ENCODE data around the gene OSBPL8. TPM values are rescaled to one million over a fixed set of nuclear protein-coding genes. Genes with fewer than 3 reads are reported as not detected.

Gene OSBPL8
- total and polyA plus RNA-seq, 2 of the 8 experiments (the other 6 are each of a cell fraction or from before 2014, with no cell fraction given), result 10.9 to 81.1 TPM

DNA sequence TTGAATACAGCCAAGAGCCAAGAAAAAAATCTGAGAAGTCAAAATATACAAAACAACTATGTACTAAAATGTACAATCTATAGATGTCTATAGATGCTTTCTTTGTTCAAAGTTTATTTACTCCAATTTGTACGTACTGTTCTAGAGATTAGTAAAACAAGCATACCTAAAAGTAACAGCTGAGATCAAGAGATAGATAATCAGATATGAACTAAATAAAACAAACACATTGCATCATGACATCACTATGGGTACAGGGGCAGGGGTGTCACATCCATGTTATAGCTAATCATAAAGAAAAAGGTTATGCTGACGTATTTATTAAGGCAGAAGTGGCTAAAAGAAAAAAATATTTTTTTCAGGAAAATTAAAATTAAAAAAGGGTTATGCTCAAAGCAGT, 139.3 kb downstream of the OSBPL8 start:
- Histone ChIP-seq H4K5ac (ENCODE audit: insufficient read length, low read depth, low read length) (no peak overlapping the region), H3K27ac (ENCODE audit: low read depth, low read length) (no peak overlapping the region)
- TF ChIP-seq CEBPB (IDR thresholded peaks at IDR 0.05; ENCODE audit: low read depth, low read length) (no peak), TAF1 (IDR thresholded peaks at IDR 0.05; ENCODE audit: low read depth, low read length) (no peak), JUN (IDR thresholded peaks at IDR 0.05; ENCODE audit: low read depth, low read length) (no peak), TAF7 (optimal IDR thresholded peaks at IDR 0.05; ENCODE audit: borderline replicate concordance, low read depth, low read length) (no peak), SIX5 (IDR thresholded peaks at IDR 0.05; ENCODE audit: low read depth, low read length) (no peak), CHD1 (IDR thresholded peaks at IDR 0.05; ENCODE audit: low read depth, low read length) (no peak)

More for the DNA sequence above, 139.3 kb downstream of the OSBPL8 start:
- Histone ChIP-seq H2BK12ac (ENCODE audit: low read depth, low read length) (no peak overlapping the region), H3K27me3 (replicated peaks in 1 of 4; ENCODE audit: control insufficient read depth in 3 of 4, extremely low read depth in 1 of 4, insufficient read depth in 3 of 4, low read length in 3 of 4) (no peaks in the 10 kb centered on the region), H3K79me1 (ENCODE audit: low read depth, low read length) (no peaks in the 10 kb centered on the region), H3K36me3 (ENCODE audit: control insufficient read depth in 2 of 4, insufficient read depth in 4 of 4, low read length in 3 of 4) (no peaks in the 10 kb centered on the region), H3K9me3 (ENCODE audit: insufficient read depth in 2 of 2, low read depth in 1 of 2, low read length in 1 of 2) (peaks cover 0 to under 1% of the 10 kb centered on the region in 2 experiments; a peak in 1 of 4 replicates), H2BK120ac (replicated peaks; ENCODE audit: low read depth, low read length) (no peak overlapping the region), H3K4me2 (ENCODE audit: insufficient read depth in 1 of 2, low read depth in 2 of 2, low read length in 2 of 2) (no peak overlapping the region), H2AK5ac (ENCODE audit: low read depth, low read length) (no peak overlapping the region), H2BK15ac (ENCODE audit: low read length) (no peak overlapping the region), H2AFZ (ENCODE audit: low read length) (no peak overlapping the region), H3K9ac (replicated peaks in 1 of 4; ENCODE audit: extremely low read depth in 1 of 4, low read depth in 3 of 4, low read length in 3 of 4) (no peak overlapping the region), H2BK20ac (ENCODE audit: low read length) (no peak overlapping the region), H4K8ac (ENCODE audit: extremely low read depth, insufficient read depth, low read length) (no peak overlapping the region), H2BK5ac (ENCODE audit: low read depth, low read length) (no peak overlapping the region), H3K23ac (ENCODE audit: insufficient read length) (no peak overlapping the region), H3K4ac (replicated peaks; ENCODE audit: insufficient read length, low read depth, low read length) (no peak overlapping the region), H3K14ac (ENCODE audit: insufficient read length) (no peak overlapping the region), H3K23me2 (ENCODE audit: low read depth, low read length) (no peaks in the 10 kb centered on the region), H3K56ac (replicated peaks; ENCODE audit: insufficient read length, low read depth, low read length) (no peak overlapping the region), H3K4me3 (ENCODE audit: extremely low read depth in 1 of 4, insufficient read depth in 2 of 4, low read depth in 3 of 4, low read length in 4 of 4) (no peak overlapping the region), H4K20me1 (replicated peaks in 1 of 2; ENCODE audit: control insufficient read depth in 1 of 2, insufficient read depth in 2 of 2, low read length in 2 of 2) (no peaks in the 10 kb centered on the region), H3K18ac (ENCODE audit: extremely low read depth, low read length) (no peak overlapping the region), H3K79me2 (ENCODE audit: control insufficient read depth in 1 of 2, insufficient read depth in 2 of 2, low read length in 2 of 2) (peaks cover 0 to 15% of the 10 kb centered on the region in 2 experiments; a peak in 2 of 4 replicates), H3K4me1 (replicated peaks in 1 of 4; ENCODE audit: control insufficient read depth in 3 of 4, insufficient read depth in 4 of 4, low read length in 3 of 4) (no peaks in the 10 kb centered on the region), H4K91ac (replicated peaks; ENCODE audit: insufficient read length, low read length) (no peak overlapping the region)
- ChIA-PET POLR2A (ENCODE audit: partially characterized antibody) (no interaction called here), CTCF (ENCODE audit: partially characterized antibody) (no interaction called here)
- FAIRE-seq (no peak), DNase-seq (ENCODE audit: low read depth in 1 of 2, low spot score in 2 of 2) (no peak)
- WGBS, 2 experiments (ENCODE audit: extremely low coverage in 1 of 2, insufficient coverage in 1 of 2, insufficient read length in 1 of 2, insufficient replicate concordance in 2 of 2, low coverage in 1 of 2, low lambda C conversion rate in 2 of 2, missing lambda C conversion rate in 1 of 2), result 87% methylated on average over 2 of the region's 2 CpGs; no CpG with 5 or more reads in 1 of the 2 experiments

Data from H1 (cell line).